HG03565 (cell line): ENCODE measurements around the gene SLC9A3.

Experiments
- ATAC-seq: cut with Tn5 transposase; IDR thresholded peaks from one replicate; pipeline ENCODE4 v1.9.1; 2021; ENCODE audit warnings: mild to moderate bottlenecking, moderate library complexity; ENCODE audit not compliant: unreplicated experiment

SLC9A3 gene

DNA sequence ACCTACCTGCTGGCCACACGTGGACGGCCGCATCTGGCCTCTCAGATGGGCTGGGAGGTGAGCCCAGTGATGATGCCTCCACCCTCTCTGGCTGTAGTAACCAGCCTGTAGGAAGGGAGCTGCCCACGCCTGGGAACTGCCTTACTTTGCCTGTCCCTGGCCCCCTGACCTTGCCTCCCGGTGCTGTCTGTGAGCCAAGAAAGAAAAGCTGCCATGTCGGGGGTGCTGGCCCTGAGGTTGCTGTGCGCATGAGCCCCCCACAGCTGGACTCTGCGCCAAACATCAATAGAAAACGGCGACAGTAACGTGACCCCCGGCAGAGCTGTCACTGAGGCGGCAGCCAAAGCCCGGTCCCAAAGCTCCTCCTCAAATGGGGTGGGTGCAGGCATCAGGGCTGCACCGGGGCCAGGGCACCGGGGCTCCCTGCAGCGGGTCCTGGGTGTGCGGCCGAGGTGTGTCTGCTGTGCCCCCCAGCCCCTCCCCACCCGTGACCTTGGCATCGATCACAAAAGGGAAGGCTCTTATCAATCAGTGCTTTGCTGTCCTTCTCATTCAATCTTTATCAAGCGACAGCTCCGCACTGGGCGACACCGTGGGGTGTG lies 15.3 kb upstream of the SLC9A3 start:
- ATAC-seq, result no peak

DNA sequence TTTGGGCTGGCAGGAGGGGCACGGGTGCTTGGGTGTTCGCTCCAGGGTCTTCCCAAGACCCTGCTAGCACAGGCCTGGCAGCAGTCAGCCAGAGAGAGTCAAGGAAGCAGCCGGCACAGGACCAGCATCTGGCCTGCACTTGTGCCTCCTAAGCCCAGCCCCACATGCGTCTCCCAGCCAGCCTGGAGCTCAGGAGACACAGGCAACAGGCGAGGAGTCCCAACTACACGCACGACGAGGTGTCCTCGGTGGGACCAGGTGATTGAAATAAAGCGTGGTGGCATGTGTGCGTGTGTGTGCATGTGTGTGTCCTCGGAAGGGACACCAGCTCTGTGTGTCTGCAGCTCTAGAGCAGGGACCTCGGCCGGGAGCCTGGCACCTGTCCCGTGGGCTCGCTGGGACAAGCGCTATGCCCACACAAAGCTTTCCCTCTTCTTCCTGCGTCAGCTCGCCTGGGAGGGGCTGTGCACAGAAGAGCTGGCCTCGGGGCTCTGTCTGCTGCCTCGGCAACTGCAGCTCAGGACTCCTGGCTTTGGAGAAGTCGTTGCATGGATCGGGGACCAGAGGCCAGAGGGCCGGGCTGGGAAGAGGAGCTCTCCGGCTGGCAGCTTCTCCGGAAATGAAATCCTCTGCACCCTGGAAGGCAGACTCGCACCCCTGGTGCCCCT lies 14.7 kb upstream of the SLC9A3 start:
- no peak for ATAC-seq

DNA sequence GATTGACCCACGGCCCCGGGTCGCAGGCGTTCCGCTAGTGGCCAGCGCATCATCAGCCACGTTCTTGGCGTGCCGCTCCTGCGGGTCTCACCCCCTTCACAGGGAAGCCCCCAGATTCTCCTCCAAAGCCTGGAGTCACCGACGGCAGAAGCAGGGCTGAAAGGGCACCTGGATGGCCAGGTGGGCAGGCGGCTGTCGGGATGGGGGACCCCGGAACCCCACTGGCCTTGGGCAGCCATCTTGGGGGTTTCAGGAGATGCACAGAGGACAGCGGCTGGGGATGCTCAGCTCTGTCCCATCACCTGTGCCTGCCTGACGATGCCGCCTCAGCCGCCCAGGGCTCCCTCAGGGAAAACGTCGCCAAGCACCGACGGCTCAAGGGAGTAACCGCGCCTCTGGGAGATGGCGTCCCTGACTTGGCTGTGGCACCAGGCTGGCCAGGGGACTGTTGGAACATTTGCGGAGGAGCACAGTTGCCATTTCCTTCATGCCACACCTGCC lies 14.1 kb upstream of the SLC9A3 start:
- no peak for ATAC-seq

DNA sequence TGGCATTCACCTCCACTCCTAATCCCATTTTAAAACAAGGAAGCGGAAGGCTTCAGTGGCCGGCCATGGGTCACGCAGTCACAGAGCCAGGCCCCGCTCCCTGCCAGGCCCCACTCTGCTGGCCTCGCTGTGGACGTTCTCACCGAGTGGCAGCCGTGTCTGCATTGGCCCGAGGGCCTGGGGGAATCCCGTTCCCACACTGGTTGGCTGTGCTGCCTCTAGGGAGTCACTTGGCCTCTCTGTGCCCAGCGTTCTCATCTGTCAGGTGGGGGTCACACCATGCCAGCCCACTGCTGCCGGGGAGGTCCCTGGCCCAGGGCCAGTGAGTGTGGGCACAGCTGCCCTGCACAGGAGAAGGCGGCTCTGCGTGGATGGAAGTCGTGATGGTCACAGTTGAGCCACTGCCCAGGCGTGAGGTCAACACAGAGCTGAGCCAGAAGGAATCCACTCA lies 13.4 kb upstream of the SLC9A3 start:
- no peak for ATAC-seq

DNA sequence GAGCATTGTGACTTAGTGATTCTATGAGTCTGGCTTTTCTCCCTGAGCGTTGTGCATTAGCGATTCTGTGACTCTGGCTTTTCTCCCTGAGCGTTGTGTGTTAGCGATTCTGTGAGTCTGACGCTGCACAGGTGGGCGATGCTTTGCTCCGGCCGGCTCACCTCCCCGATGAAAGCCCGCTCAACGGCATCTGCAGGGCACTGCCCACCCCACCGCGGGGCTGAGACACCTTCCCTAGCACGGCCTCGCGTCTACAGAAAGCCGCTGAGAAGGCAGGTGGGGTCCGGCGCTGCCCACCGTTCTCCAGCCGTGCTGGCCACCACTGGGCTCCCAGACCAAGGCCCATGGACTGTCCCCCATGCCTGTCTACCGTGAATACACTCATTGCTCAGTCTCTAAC lies 12.8 kb upstream of the SLC9A3 start:
- ATAC-seq, result no peak

DNA sequence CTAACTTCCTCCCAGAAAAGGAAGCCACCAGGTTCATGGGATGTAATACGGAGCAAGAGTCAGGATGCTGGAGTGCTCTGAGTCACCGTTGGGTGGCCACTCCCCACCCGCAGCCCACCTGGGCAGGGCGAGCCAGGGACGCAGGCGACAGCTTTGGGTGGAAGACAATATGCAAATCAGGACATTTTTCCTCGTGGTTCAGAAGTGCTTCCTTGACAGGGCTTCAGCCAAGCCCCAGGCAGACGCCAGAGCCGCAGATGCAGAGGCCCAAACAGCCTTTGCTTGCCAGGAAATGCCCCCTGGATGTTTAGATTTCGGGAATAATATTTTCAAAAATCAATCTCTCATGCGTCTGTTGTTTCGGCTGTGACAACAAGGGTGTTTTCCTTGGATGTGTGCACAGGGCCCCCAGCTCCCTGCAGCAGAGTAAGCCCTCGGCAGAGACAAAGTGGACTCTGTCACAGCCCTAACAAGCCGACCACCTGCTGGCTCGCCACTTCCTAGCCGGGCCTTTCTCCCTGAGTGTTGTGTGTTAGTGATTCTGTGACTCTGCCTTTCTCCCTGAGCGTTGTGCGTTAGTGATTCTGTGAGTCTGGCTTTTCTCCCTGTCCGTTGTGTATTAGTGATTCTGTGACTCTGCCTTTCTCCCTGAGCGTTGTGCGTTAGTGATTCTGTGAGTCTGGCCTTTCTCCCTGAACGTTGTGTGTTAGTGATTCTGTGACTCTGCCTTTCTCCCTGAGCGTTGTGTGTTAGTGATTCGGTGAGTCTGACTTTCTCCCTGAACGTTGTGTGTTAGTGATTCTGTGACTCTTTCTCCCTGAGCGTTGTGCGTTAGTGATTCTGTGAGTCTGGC lies 11.8 kb upstream of the SLC9A3 start:
- no peak for ATAC-seq

DNA sequence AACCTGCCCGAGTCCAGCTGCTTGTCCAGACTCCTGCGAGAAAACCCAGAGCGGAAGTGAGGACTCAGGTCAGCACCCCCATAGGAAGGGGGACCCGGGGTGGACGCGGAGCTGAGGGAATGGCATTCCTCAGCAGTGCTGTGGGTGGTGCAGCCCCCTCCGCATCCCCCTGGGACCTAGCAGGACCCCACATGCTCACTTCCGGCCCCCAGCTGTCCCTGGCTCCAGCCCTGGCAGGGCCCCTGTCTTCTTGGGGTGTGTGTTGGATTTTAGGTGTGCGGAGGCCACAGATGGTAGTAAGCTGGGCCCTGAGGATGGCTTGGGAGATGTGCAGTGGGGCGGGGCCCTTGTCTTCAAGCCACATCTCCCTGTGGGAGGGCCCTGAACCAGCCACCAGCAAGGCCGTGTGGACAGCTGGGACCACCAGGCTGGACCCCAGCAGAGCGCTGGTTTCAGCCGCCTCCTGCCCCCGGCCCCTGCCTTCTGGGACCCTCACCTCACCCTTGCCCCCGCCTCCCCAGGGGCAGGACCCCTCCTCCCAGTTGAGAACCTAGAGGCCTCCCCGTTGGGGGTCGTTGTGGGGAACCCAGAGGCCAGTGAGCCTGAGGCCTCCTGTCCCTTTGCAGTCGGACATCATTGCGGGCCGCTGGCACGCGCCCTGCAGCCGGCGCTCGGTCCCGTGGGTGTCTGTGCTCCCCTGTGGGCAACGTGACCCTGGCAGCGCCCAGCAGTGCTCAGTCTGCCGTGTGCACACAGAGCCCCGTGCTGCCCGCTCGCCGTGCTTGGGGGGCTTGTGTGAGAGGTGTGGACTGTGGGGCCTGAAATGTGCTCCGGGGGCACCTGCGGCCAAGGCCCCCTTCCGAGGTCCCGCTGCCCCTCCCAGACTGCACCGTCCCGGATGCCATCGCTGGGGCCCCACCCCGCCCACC lies 10.8 kb upstream of the SLC9A3 start:
- ATAC-seq, result no peak

DNA sequence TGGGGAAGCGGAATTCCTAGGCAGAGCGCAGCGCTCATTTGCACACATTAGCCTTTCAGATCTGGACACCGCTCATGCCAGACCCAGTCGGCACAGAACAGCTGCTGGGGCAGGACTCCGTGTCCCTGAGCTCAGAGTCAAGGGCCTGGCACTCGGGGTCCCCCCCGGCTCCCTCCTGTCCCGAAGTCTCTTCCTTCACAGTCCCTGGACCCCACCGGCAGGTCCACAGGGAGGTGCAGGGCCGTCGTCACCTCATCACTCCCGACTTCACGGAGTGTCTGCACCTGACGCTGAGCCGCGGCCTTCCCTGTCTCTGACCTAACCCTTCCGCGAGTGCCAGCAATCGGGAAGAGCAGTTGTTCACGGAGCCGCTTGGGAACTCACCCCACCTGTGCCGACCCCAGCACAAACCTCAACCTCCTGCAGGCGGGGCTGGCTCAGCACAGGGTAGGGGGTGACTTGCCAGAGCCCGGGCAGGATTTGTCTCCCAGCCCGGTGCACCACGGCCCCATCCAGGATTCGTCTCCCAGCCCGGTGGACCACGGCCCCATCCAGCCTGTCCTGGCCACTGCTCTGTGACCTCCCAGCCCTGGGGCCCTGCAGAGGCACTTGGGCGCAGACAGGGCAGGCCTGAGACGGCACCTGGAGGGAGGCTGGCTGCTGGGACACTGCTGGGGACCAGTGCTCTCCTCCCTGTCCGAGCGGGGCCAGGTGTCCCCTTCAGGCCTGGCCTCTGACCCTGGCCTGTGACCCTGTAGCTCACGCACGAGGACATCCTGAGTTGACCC lies 9.9 kb upstream of the SLC9A3 start:
- no peak for ATAC-seq

DNA sequence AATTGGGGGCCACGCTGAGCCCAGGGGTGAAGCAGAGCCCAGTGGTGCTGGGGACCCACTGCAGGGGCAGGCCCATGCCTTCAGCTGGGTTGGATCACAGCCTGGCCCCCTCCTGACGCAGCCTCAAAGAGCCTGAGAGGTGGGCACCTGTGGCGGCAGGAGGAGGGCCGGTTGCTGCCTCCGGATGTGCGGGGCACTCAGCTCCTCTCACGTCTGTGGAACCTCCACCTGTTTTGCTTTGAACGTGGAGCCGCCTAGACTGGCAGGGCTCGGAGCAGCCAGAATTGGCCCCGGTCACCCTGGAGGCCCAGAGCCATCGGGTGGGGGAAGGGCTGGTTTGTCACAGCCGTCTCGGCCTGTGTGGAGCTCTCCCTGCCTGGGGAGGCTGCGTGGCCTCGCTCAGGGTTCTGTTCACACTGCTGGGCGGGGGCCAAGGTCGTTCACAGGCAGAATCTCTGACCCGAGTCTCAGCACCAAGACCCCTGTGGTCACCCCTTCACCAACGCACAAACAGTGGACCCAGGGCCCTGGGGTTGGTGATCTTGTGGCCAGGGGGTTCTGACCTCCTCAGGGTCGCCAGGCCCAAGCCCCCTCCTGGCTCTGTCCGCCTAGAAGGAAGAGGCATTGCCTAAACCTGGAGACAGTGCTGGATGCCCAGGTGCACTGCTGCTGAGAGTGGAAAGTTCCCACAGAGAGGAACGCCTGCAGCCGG lies 9.2 kb upstream of the SLC9A3 start:
- ATAC-seq, result no peak

DNA sequence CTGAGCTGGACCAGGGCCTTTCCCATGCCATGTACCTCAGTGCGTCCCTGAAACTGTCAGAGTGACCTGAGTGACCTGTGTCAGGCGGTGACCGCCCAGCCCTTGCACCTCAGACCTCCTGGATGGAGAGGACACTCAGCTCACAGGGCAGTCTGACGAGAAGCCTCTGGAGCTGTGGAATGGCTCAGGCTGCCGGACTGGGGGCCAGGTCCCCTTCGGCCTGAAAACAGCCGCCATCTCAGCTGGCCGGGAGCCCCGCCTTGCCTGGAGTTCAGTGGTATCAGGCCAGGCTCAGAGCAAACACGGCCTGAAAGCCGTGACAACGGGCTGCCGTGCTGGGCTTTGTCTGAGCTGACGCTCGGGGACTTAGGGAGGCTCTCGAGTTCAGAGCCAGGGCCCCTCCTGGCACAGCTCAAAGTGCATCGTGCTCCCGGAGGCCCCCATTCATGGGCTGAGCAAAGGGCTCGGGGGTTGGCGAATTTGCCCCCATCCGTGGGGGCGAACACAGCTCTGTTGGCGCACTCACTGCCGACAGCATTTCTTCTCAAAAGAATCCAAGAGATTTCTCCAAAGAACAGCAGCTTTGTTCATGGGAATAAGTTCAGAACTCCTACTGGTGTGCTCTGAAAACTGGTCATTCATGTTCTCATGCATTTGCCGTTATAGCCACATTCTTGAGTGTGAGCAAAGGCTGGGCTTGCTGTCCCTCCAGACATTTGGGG lies 8.4 kb upstream of the SLC9A3 start:
- no peak for ATAC-seq

DNA sequence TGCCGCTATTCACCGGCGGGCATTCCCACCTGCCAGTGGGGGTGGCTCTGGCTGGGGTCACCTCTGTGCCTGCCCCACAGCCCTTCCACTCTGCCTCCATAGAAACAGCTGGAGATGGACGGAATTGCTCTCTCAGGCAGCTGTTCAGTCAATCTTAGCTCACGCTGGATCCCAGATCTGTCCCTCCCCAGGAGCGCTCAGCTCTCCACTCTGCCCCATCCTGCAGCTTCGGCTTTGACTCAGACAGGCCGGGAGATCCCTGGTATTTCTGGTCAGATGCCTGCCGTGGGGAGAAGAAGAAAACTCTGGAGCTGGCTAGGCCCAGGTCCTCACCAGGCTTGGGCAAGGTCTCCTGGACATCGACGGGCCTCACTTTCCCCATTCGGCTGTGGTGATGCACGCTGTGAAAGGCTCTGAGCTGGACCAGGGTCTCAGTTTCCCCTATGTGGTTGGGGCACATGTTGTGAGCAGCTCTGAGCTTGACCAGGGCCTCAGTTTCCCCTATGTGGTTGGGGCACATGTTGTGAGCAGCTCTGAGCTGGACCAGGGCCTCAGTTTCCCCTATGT lies 7.6 kb upstream of the SLC9A3 start:
- no peak for ATAC-seq

DNA sequence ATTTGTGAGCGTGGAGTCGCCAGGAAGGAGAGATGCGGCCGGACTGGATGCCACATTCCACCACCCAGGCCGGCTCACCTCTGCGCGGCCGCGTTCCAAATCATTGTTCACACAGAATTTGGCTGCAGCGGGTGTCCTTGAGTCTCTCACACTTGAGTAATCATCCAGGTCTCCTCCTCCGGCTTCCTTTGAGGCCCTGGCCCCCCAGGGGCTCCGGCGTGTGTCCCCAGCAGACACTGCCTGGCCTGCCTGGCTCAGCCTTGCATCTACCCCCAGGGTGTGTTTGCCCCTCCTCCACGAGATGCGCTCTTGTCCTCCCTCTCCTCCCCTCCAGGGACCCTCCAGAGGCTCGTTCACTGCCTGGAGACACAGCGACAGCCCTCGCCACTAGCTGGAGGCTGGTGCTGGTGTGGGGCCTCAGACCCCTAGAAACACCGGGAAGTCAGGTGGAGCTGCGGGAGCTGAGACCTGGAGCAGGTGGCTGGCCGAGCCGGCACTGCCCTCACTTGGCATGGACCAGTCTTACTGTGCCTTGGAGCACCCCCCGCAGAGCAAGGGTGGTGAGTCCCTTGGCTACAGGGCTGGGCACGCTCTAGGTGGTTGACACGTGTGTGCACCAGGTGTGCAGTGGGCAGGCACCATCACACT lies 7.0 kb upstream of the SLC9A3 start:
- ATAC-seq, result no peak

DNA sequence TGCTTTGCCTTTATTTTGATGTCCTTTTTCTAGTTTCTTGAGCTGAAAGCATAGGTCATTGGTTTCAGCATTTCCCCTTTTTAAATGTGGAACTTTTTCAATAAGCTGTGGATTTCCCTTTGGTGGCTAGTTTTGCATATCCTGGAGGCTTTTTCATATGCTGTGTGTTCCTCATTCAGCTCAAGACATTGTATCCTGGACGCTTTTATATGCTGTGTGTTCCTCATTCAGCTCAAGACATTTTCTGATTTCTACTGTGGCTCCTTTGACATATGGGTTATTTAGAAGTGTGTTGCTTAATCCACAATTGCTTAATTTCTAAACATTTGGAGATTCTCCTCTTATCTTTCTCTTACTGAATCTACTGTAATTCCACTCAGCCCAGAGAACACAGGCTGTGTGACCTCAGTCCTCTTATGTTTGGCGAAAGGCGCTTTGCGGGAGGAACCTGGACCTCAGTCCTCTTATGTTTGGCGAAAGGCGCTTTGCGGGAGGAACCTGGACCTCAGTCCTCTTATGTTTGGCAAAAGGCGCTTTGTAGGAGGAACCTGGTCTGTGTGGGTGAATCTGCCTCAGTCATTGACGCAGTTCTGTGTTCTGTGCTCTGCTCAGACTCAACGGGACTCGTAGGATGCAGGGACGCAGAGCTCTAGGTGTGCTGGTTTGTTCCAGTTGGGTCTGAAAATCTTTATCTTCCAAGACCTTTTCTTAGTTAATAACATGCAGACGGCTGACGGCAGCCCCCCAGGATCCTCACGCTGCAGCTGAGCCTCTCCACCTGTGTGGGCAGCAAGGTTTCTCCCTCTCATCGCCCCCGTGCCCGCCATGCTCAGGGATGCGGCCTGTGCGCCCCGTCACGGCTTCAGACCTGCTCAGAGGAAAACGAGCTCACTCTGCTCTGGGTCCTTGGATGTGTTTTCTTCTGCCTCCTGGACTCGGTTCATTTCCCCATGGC lies 6.0 kb upstream of the SLC9A3 start:
- no peak for ATAC-seq

DNA sequence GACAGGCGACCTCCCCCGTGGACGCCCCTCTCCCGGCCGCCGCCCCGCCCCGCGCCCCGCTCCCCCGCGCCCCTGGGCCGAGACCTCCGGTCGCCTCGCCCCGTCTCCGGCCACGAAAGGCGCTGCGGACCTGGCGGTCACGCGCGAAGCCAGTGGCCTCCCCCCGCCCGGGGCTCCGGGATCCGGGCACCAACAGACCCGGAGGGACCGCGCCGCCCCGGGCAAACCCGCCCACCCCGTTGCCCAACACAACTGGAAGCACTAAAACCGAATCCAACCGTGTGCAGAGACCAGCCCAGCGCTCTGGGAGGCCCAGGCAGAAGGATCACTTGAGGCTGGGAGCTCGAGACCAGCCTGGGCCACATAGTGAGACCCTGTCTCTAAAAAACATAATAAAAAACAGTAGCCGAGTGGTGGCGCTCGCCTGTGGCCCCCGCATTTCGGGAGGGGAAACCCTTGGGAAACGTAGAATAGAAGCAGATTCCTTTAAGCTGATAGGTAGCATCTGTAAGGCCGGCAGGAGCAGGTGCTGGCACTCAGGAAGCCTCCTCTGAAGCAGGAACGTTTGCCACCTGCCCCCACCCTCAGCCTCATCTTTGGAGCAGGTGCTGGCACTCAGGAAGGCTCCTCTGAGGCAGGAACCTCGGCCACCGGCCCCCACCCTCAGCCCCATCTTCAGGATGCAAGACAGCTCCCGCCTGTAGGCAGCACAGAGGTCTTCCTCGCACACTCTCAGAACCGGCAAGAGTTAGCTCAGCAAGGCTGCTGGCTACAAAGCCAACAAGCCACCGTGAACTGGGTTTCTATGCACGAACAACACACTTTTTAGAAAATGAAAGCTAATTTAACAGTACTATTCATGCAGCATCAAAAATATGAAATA lies 4.6 kb upstream of the SLC9A3 start:
- ATAC-seq, result no peak
